DND-41 (cell line): Measurements from ENCODE around the gene EGFLAM.

Experiments used
- EZH2 ChIP-seq: IDR thresholded peaks from 3 replicates; pipeline ENCODE4 v1.6.1; 2012; ENCODE audit warnings: borderline replicate concordance, low read depth, mild to moderate bottlenecking, moderate library complexity, low read length, inconsistent platforms; ENCODE audit not compliant: severe bottlenecking
- TF ChIP-seq, protein P1 (sequence below): IDR thresholded peaks from 2 replicates; pipeline ENCODE4 v1.5.1; 2012; ENCODE audit warnings: borderline replicate concordance, low read length, moderate library complexity, mild to moderate bottlenecking; ENCODE audit not compliant: poor library complexity, severe bottlenecking; ENCODE audit errors: extremely low read depth

DNA sequence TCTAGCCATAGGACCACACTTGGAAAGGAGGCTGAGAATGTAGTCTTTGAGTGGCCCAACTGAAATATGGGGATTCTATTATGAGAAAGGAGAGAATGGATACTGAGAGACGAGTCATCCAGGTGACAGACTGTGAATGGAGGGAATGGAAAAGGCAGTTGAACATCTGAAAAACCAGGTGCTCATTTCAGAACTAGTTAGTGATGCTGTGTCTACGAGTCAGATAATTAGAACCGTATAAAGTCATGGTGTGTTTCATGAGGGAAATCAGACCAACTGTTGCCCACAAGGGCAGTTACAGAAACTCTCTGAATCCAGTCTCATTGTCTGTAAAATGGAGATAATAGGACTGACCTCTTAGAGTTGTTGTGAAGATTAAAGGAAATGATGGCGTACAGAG, 86.5 kb downstream of the EGFLAM start:
- TF ChIP-seq, protein P1, sequence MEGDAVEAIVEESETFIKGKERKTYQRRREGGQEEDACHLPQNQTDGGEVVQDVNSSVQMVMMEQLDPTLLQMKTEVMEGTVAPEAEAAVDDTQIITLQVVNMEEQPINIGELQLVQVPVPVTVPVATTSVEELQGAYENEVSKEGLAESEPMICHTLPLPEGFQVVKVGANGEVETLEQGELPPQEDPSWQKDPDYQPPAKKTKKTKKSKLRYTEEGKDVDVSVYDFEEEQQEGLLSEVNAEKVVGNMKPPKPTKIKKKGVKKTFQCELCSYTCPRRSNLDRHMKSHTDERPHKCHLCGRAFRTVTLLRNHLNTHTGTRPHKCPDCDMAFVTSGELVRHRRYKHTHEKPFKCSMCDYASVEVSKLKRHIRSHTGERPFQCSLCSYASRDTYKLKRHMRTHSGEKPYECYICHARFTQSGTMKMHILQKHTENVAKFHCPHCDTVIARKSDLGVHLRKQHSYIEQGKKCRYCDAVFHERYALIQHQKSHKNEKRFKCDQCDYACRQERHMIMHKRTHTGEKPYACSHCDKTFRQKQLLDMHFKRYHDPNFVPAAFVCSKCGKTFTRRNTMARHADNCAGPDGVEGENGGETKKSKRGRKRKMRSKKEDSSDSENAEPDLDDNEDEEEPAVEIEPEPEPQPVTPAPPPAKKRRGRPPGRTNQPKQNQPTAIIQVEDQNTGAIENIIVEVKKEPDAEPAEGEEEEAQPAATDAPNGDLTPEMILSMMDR, result no peak
- TF ChIP-seq EZH2, result no peak
